ENCODE results near the gene WNT7A. TPM values are rescaled to one million over a fixed set of nuclear protein-coding genes. Genes with fewer than 3 reads are reported as not detected.

The WNT7A gene
- total RNA-seq, 1 experiment from 2014 or later = 0.34 TPM

- CTCF ChIA-PET = interaction anchor here (1.4 kb wide), 1 partner anchor 206 kb away, joined by 4 read pairs; no protein-coding TSS in a partner anchor
- POLR2A ChIA-PET = no interaction called here
- Histone ChIP-seq H3K4me1 (ENCODE audit: control insufficient read depth in 1 of 2, insufficient read depth in 2 of 2, low read length in 2 of 2) (peaks cover 0 to 18% of the 10 kb centered on the region in 2 experiments; a peak in 1 of 4 replicates), H3K9me3 (ENCODE audit: control insufficient read depth in 1 of 2, insufficient read depth in 1 of 2, low read depth in 1 of 2, low read length in 2 of 2) (no peaks in the 10 kb centered on the region), H3K79me2 (ENCODE audit: insufficient read depth, low read length) (no peaks in the 10 kb centered on the region), H3K27ac (ENCODE audit: low read depth, low read length) (no peak overlapping the region), H3K9me2 (ENCODE audit: insufficient read depth) (no peaks in the 10 kb centered on the region), H3K9ac (ENCODE audit: low read length) (no peak overlapping the region), H3K4me3 (replicated peaks in 1 of 2; ENCODE audit: low read depth in 1 of 2, low read length in 2 of 2) (no peak overlapping the region), H2AFZ (ENCODE audit: low read depth, low read length, poor library complexity, severe bottlenecking) (no peak overlapping the region), H3K4me2 (ENCODE audit: low read length) (no peak overlapping the region), H3K36me3 (ENCODE audit: control insufficient read depth in 1 of 2, insufficient read depth in 2 of 2, low read length in 2 of 2) (no peaks in the 10 kb centered on the region), H3K27me3 (ENCODE audit: insufficient read depth, low read length) (peaks cover 4% of the 10 kb centered on the region; the same call in 1 of the 2 replicates), H4K20me1 (ENCODE audit: insufficient read depth) (no peaks in the 10 kb centered on the region)
- intact Hi-C loops (cut with micrococcal nuclease) = no loop called here
- no peak for ATAC-seq
- no peak for DNase-seq (ENCODE audit: low read depth, low spot score)
- TF ChIP-seq ZNF274 (IDR thresholded peaks at IDR 0.05; ENCODE audit: low read depth, low read length) (no peak), EZH2phosphoT487 (IDR thresholded peaks at IDR 0.05; ENCODE audit: borderline replicate concordance) (no peak), CTCF (IDR thresholded peaks at IDR 0.05 in 2 of 3, conservative IDR thresholded peaks at IDR 0.05 in 1 of 3; ENCODE audit: borderline replicate concordance in 1 of 3, insufficient read depth in 1 of 3, low read depth in 2 of 3, low read length in 2 of 3) (no peak), CBX3 (IDR thresholded peaks at IDR 0.05; ENCODE audit: low read depth) (no peak), EZH2 (IDR thresholded peaks at IDR 0.05) (no peak), ZBTB33 (IDR thresholded peaks at IDR 0.05; ENCODE audit: extremely low read depth, insufficient replicate concordance, low read length) (no peak), TCF7L2 (IDR thresholded peaks at IDR 0.05; ENCODE audit: borderline replicate concordance, extremely low read depth, insufficient read depth, insufficient read length) (no peak), MAX (IDR thresholded peaks at IDR 0.05) (no peak), ZFX (IDR thresholded peaks at IDR 0.05) (no peak), POLR2A (IDR thresholded peaks at IDR 0.05; ENCODE audit: borderline replicate concordance, extremely low read depth, insufficient read depth, insufficient read length) (no peak), SIN3A (IDR thresholded peaks at IDR 0.05; ENCODE audit: low read depth) (no peak), EGR1 (IDR thresholded peaks at IDR 0.05; ENCODE audit: low read depth) (no peak)
- TF ChIP-seq, protein P1, sequence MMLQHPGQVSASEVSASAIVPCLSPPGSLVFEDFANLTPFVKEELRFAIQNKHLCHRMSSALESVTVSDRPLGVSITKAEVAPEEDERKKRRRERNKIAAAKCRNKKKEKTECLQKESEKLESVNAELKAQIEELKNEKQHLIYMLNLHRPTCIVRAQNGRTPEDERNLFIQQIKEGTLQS (IDR thresholded peaks at IDR 0.05) = no peak
- TF ChIP-seq, protein P2, sequence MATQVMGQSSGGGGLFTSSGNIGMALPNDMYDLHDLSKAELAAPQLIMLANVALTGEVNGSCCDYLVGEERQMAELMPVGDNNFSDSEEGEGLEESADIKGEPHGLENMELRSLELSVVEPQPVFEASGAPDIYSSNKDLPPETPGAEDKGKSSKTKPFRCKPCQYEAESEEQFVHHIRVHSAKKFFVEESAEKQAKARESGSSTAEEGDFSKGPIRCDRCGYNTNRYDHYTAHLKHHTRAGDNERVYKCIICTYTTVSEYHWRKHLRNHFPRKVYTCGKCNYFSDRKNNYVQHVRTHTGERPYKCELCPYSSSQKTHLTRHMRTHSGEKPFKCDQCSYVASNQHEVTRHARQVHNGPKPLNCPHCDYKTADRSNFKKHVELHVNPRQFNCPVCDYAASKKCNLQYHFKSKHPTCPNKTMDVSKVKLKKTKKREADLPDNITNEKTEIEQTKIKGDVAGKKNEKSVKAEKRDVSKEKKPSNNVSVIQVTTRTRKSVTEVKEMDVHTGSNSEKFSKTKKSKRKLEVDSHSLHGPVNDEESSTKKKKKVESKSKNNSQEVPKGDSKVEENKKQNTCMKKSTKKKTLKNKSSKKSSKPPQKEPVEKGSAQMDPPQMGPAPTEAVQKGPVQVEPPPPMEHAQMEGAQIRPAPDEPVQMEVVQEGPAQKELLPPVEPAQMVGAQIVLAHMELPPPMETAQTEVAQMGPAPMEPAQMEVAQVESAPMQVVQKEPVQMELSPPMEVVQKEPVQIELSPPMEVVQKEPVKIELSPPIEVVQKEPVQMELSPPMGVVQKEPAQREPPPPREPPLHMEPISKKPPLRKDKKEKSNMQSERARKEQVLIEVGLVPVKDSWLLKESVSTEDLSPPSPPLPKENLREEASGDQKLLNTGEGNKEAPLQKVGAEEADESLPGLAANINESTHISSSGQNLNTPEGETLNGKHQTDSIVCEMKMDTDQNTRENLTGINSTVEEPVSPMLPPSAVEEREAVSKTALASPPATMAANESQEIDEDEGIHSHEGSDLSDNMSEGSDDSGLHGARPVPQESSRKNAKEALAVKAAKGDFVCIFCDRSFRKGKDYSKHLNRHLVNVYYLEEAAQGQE (IDR thresholded peaks at IDR 0.05; ENCODE audit: low read depth) = no peak
- RAD21 ChIA-PET (ENCODE audit: low non-redundant PET in 1 of 2, low total read pairs in 2 of 2, uncharacterized antibody in 2 of 2, unreplicated experiment in 2 of 2) = no interaction called here
- no TSS peak for BruUV-seq (replicated peaks)
Observed at GRCh38 chr3:13863965-13864595, 15.8 kb downstream of the WNT7A start.
